ENCODE data around the gene PLEKHH1.
"Not testable (repeated sequence)": the region's sequence is repeated elsewhere in the genome, so short reads cannot be mapped to it uniquely, and the experiment has no call there.

DNA sequence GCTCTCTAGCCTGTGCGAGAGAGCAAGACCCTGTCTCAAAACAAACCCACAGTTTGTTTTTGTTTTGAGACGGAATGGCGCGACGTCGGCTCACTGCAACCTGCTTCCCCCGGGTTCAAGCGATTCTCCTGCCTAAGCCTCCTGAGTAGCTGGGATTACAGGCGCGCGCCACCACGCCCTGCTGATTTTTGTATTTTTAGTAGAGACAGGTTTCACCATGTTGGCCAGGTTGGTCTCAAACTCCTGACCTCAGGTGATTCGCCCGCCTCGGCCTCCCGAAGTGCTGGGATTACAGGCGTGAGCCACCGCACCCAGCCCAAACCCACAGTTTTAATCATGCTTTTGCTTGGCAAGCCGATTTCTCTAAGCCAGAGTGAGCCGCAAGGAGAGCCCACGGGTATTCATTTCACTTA lies 67.5 kb downstream of the PLEKHH1 start:
- TF ChIP-seq, protein P1, sequence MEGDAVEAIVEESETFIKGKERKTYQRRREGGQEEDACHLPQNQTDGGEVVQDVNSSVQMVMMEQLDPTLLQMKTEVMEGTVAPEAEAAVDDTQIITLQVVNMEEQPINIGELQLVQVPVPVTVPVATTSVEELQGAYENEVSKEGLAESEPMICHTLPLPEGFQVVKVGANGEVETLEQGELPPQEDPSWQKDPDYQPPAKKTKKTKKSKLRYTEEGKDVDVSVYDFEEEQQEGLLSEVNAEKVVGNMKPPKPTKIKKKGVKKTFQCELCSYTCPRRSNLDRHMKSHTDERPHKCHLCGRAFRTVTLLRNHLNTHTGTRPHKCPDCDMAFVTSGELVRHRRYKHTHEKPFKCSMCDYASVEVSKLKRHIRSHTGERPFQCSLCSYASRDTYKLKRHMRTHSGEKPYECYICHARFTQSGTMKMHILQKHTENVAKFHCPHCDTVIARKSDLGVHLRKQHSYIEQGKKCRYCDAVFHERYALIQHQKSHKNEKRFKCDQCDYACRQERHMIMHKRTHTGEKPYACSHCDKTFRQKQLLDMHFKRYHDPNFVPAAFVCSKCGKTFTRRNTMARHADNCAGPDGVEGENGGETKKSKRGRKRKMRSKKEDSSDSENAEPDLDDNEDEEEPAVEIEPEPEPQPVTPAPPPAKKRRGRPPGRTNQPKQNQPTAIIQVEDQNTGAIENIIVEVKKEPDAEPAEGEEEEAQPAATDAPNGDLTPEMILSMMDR (IDR thresholded peaks at IDR 0.05), result not testable (repeated sequence)
- not testable (repeated sequence) for TF ChIP-seq POLR2AphosphoS5 (IDR thresholded peaks at IDR 0.05); POLR2A (IDR thresholded peaks at IDR 0.05); EP300 (IDR thresholded peaks at IDR 0.05; ENCODE audit: low read depth)

All from transverse colon (tissue), 4 donors.